ENCODE results near the gene INSIG2. TPM values are rescaled to one million over a fixed set of nuclear protein-coding genes. Genes with fewer than 3 reads are reported as not detected.

Gene INSIG2
- total RNA-seq, 2 experiments from 2014 or later: 23.5 to 56.4 TPM

DNA sequence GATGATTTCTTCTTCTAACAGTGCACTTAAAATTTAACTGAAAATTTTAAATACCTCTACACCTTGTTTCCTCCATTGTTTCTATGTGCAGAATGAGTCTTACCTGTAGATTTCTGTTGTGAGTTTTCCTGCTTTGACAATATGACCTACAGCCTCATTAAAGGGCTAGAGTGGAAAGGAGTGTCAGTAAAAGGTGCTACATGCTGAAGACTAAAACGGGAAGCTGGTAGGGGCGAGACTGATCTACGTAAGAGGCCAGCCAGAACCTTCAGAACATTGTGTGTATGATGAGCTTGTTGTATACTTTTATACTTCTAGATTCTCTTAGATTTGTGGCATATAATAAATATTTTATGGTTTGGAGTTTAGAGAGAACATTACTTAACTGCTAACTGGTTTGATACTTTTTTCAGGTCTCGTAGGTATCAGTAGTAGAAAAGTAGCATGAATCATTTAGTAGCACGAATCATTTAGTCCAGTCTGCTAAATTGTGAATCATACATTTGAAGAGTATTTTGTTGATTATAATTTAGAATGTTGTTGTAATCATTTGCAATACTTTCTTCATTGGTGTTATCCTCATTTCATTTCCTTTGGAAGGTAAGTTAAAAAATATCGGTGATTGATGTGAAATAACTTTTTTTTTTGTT is 14.3 kb downstream of the INSIG2 start:
- H3K9me3 Mint-ChIP-seq (ENCODE audit: low read depth): no peaks in the 10 kb centered on the region
- peak; percentile 80 for ATAC-seq
- peaks cover 65% of the 10 kb centered on the region for H3K36me3 Mint-ChIP-seq (ENCODE audit: low read depth)
- ChIA-PET CTCF (interaction anchor here (0.6 to 0.7 kb wide), 3 partner anchors 70 to 113 kb away, joined by 3 to 4 read pairs (median 3); no protein-coding TSS in a partner anchor), POLR2A (interaction anchor here (0.6 to 1.0 kb wide), 2 partner anchors 14 to 70 kb away, joined by 3 read pairs; partner anchors contain the start of gene INSIG2)
- peaks cover 38% of the 10 kb centered on the region for H3K4me1 Mint-ChIP-seq
- H3K27me3 Mint-ChIP-seq: no peaks in the 10 kb centered on the region
- H3K27ac Mint-ChIP-seq: peak overlapping the region; percentile 5
- no peak for DNase-seq
- no peak overlapping the region for H3K4me3 Mint-ChIP-seq
- intact Hi-C loops (cut with DNase I, micrococcal nuclease): loop anchor here in 1 of 2 experiments (5.0 kb wide), 1 partner anchor 85 kb away; no protein-coding TSS in a partner anchor

DNA sequence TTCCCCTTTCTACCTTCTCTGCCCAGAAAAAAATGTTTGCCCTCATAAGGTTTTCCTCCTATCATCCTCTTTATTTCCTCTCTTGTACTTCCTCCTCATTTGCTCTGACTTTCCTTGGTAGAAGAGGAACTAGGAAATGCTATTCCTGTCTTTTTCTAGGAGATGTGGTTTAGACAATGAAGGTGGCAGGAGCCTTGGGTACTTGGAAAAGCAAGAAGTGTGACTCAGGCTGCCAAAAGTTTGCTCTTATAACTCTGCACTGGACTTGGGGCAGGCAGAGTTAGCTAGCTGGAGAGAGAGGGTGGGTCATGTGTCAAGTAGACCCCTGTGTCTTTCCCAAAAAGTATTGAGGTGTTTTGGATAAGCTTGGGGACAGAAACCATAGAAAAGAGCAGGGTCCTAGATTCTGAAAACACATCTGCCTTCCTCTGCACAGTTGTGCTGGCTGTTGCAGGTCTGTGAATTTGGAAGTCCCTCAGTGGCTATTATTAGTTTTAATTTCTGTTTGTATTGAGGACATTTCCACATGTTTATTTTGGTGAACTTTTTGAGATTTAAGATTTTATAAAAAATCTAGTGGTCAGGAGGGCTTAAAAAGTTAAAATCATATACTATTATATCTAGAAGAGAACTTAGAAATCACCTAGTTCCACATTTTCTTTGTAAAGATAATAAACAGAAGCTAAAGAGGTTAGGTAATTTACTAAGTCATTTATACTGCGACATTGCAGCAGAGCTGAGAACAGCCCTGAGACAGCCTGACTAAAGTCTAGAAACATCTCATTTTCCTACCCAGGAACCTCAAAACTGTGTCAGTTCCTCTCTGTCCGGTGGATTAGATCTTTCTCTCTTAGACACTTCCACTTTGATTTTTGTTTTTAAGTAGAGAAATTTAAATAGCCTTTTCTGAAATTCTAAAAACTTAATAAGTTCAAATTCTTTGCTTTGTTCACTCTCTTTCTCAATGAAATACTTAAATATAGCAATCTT is 16.0 kb downstream of the INSIG2 start:
- intact Hi-C loops (cut with DNase I, micrococcal nuclease): loop anchor here (2.0 to 5.0 kb wide), 2 partner anchors 15 to 83 kb away; partner anchors contain the start of gene INSIG2 (in 1 of the 2)
- no peak overlapping the region for H3K27ac Mint-ChIP-seq
- CTCF ChIA-PET: interaction anchor here (0.7 to 1.0 kb wide), 3 partner anchors 59 to 118 kb away, joined by 3 to 4 read pairs (median 3); no protein-coding TSS in a partner anchor
- H3K4me3 Mint-ChIP-seq: no peak overlapping the region
- peaks cover 34% of the 10 kb centered on the region for H3K4me1 Mint-ChIP-seq
- no peaks in the 10 kb centered on the region for H3K9me3 Mint-ChIP-seq (ENCODE audit: low read depth)
- ATAC-seq (peak; percentile 78), DNase-seq (no peak)
- H3K36me3 Mint-ChIP-seq (ENCODE audit: low read depth): peaks cover 68% of the 10 kb centered on the region
- POLR2A ChIA-PET: no interaction called here
- H3K27me3 Mint-ChIP-seq: no peaks in the 10 kb centered on the region

DNA sequence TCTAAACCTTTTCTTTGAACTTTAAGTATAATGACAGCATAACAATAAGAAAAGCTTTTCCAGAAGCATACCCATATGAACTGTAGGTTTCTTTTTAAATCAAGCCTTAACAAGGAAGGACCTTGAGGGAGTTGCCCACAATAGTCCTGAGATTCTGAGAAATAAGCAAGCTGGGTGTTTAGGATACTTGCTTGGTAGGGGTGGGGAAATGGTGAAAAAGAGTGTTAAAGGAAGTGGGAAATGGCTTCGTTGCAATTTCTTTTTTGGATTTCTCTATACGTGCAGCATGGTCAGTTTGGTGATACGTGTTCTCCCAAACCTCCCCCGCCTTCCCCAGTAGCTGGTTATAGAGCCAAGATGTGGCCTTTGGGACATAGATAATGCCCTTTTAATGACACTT is 17.2 kb downstream of the INSIG2 start:
- H3K4me3 Mint-ChIP-seq: no peak overlapping the region
- no peaks in the 10 kb centered on the region for H3K27me3 Mint-ChIP-seq
- intact Hi-C loops (cut with DNase I, micrococcal nuclease): loop anchor here in 1 of 2 experiments (2.0 kb wide), 1 partner anchor 17 kb away; the partner anchor contains the start of gene INSIG2
- H3K36me3 Mint-ChIP-seq (ENCODE audit: low read depth): peaks cover 70% of the 10 kb centered on the region
- no peaks in the 10 kb centered on the region for H3K9me3 Mint-ChIP-seq (ENCODE audit: low read depth)
- no peak overlapping the region for H3K27ac Mint-ChIP-seq
- DNase-seq (no peak), ATAC-seq (no peak)
- peaks cover 32% of the 10 kb centered on the region for H3K4me1 Mint-ChIP-seq
- CTCF ChIA-PET: no interaction called here
- POLR2A ChIA-PET: no interaction called here

DNA sequence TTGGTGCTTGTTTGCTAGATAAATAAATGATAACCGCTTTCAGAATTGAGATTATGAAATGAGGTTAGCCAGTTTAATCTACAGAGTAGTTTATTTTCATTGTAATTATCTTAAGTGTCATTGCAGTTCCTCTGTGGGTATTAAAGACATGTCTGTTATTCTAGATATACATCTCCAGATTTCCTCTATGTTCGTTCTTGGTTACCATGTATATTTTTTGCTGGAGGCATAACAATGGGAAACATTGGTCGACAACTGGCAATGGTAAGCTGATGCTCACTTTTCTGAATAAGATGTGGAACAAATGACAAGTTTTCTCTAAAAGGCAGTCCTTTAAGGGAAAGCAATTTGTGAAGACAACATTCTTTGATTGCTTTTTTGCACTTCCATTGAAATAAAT is 18.7 kb downstream of the INSIG2 start:
- Mint-ChIP-seq H3K27me3 (no peaks in the 10 kb centered on the region), H3K27ac (no peak overlapping the region), H3K9me3 (ENCODE audit: low read depth) (no peaks in the 10 kb centered on the region), H3K36me3 (ENCODE audit: low read depth) (peaks cover 71% of the 10 kb centered on the region), H3K4me1 (peaks cover 29% of the 10 kb centered on the region), H3K4me3 (no peak overlapping the region)
- POLR2A ChIA-PET: no interaction called here
- intact Hi-C loops (cut with DNase I, micrococcal nuclease): no loop called here
- DNase-seq: no peak
- CTCF ChIA-PET: no interaction called here
- ATAC-seq: no peak

DNA sequence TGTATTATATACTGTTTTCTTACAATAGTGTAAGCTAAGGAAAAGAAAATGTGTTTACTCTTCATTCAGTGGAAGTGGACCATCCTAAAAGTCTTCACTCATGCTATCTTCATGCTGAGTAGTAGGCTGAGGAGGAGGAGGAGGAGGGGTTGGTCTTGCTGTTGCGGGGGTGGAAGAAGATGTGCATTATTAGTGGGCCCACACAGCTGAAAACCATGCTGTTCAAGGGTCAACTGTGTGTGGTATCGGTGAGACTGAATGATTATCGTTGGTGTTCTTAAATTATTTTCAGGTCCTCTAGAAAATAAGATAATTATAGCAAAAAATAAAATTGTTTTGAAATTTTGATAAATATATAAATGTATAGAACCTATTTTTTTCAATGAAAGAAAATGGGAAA is 22.0 kb downstream of the INSIG2 start:
- peaks cover 52% of the 10 kb centered on the region for H3K36me3 Mint-ChIP-seq (ENCODE audit: low read depth)
- H3K4me3 Mint-ChIP-seq: no peak overlapping the region
- ATAC-seq (no peak), DNase-seq (no peak)
- CTCF ChIA-PET: no interaction called here
- H3K9me3 Mint-ChIP-seq (ENCODE audit: low read depth): no peaks in the 10 kb centered on the region
- POLR2A ChIA-PET: no interaction called here
- H3K27me3 Mint-ChIP-seq: no peaks in the 10 kb centered on the region
- no peak overlapping the region for H3K27ac Mint-ChIP-seq
- intact Hi-C loops (cut with DNase I, micrococcal nuclease): no loop called here
- H3K4me1 Mint-ChIP-seq: peaks cover 10% of the 10 kb centered on the region

DNA sequence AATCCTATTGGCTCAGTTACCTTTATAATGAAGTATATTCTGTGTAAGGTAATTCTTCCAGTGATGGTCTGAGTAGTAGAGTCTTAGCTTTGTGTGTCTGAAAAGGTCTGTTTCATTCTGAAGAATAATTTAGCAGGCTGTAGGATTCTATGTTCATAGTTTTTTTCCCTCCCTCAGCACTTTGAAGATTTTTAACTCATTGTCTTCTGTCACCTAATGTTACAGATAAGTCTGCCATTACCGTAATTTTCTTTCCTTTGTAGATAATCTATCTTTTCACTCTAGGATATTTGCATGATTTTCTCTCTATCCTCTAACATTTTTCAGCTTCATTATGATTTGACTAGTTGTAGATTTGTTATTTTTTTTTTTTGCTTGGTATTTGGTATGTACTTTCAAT is 22.7 kb downstream of the INSIG2 start:
- intact Hi-C loops (cut with DNase I, micrococcal nuclease): no loop called here
- DNase-seq (no peak), ATAC-seq (no peak)
- no peak overlapping the region for H3K4me3 Mint-ChIP-seq
- no peaks in the 10 kb centered on the region for H3K27me3 Mint-ChIP-seq
- ChIA-PET CTCF (no interaction called here), POLR2A (no interaction called here)
- H3K27ac Mint-ChIP-seq: no peak overlapping the region
- peaks cover 10% of the 10 kb centered on the region for H3K4me1 Mint-ChIP-seq
- peaks cover 45% of the 10 kb centered on the region for H3K36me3 Mint-ChIP-seq (ENCODE audit: low read depth)
- no peaks in the 10 kb centered on the region for H3K9me3 Mint-ChIP-seq (ENCODE audit: low read depth)

DNA sequence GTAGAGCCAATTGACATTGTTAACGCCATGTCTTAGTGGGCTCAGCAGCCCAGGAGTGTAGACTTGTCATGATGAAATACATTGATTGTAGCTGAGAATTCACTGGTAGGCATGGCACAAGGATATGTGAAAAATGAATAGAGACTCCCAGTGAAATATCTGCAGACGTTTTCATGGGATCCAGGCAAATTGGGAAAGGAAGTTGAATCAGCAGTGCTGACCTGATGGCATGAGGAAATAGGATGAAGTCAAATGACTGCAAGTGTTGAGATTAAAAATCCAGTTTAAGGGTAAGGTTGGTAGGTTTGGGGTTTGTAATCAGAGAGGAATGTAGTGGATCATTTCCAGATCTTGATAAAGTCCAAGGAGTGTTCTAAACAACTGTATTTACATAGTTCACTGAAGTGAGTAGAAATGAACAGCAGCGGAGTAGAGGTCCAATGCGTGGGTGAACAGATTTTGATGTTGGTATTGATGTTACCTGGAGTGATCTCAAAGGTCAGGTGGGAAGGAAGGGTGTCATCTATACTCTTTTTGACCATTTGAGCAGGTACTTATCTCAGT is 24.6 kb downstream of the INSIG2 start:
- DNase-seq (no peak), ATAC-seq (no peak)
- Mint-ChIP-seq H3K27ac (peak overlapping the region; percentile 27), H3K4me1 (peaks cover 10% of the 10 kb centered on the region), H3K4me3 (no peak overlapping the region), H3K9me3 (ENCODE audit: low read depth) (no peaks in the 10 kb centered on the region), H3K36me3 (ENCODE audit: low read depth) (peaks cover 31% of the 10 kb centered on the region), H3K27me3 (no peaks in the 10 kb centered on the region)
- CTCF ChIA-PET: no interaction called here
- POLR2A ChIA-PET: no interaction called here
- intact Hi-C loops (cut with DNase I, micrococcal nuclease): no loop called here

DNA sequence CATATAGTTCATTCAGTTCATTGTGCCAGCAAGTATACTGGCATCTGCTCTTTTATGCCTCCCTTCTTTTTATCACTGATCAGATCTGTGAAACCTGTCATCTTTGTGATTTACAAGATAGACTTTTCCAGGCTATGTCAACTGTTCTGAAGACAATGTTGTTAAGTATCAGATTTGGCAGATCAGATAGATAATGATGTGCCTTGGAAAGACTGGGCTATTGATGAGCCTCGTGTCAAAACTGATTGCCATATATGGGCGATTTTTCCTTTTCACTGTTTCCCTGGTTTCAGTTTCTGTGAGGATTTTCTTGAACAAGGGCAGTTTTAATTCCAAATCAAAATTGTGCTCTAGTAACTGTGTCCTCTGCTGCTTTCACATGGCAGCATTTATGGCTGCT is 26.6 kb downstream of the INSIG2 start:
- POLR2A ChIA-PET: no interaction called here
- CTCF ChIA-PET: interaction anchor here (0.9 to 1.2 kb wide), 2 partner anchors 19 to 107 kb away, joined by 3 to 4 read pairs; no protein-coding TSS in a partner anchor
- ATAC-seq: no peak

DNA sequence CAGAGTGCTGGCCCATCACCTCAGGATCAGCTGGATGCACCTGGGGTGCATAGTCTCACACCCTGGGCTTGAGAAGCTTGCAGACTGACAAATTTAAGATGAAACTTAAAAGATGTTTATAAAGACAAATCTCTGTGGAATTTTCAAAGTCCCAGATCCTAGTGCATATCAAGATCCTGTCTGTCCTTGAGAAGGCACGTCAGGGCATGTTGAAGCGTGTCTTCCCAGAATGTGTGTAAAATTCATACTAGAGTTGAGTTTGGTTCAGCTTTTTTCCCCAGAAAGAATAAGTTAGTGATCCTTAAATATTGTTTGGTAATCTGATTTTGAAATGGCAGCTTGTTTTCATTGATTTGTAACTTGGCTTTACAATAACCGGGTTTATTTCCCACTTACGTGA is 27.5 kb downstream of the INSIG2 start:
- H3K36me3 Mint-ChIP-seq (ENCODE audit: low read depth): peaks cover 13% of the 10 kb centered on the region
- no peaks in the 10 kb centered on the region for H3K27me3 Mint-ChIP-seq
- H3K9me3 Mint-ChIP-seq (ENCODE audit: low read depth): no peaks in the 10 kb centered on the region
- POLR2A ChIA-PET: no interaction called here
- no peak overlapping the region for H3K27ac Mint-ChIP-seq
- no peak overlapping the region for H3K4me3 Mint-ChIP-seq
- ATAC-seq (no peak), DNase-seq (no peak)
- peaks cover 6% of the 10 kb centered on the region for H3K4me1 Mint-ChIP-seq
- intact Hi-C loops (cut with DNase I, micrococcal nuclease): no loop called here
- CTCF ChIA-PET: no interaction called here

More for the DNA sequence above, 26.6 kb downstream of the INSIG2 start:
- DNase-seq: no peak
- H3K4me3 Mint-ChIP-seq: no peak overlapping the region
- H3K27ac Mint-ChIP-seq: peak overlapping the region; percentile 44
- H3K27me3 Mint-ChIP-seq: no peaks in the 10 kb centered on the region
- H3K9me3 Mint-ChIP-seq (ENCODE audit: low read depth): no peaks in the 10 kb centered on the region
- H3K36me3 Mint-ChIP-seq (ENCODE audit: low read depth): peaks cover 18% of the 10 kb centered on the region
- intact Hi-C loops (cut with DNase I, micrococcal nuclease): no loop called here
- H3K4me1 Mint-ChIP-seq: peaks cover 6% of the 10 kb centered on the region

DNA sequence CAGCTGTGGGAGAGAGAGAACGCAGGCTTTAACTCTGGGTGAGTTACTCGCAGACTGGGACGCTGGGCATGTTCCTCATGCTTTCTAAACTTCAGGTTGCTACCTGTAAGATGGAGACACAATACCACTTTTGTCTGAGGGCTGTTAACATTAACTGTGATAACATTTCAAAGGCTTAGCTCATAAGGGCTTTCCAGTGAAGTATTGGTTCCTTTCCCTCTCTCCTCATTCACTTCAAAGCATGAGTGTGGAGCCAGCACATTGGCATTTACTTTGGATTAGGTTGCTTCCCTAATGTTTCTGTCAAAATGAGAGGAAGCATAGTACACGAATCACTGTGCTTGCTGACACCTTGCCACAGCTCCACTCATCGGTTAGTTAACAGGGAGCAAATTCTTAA is 30.2 kb downstream of the INSIG2 start:
- POLR2A ChIA-PET: no interaction called here
- no peak overlapping the region for H3K4me3 Mint-ChIP-seq
- no peak overlapping the region for H3K27ac Mint-ChIP-seq
- H3K36me3 Mint-ChIP-seq (ENCODE audit: low read depth): no peaks in the 10 kb centered on the region
- intact Hi-C loops (cut with DNase I, micrococcal nuclease): no loop called here
- no peak for ATAC-seq
- peaks cover 4% of the 10 kb centered on the region for H3K4me1 Mint-ChIP-seq
- no peaks in the 10 kb centered on the region for H3K27me3 Mint-ChIP-seq
- no peaks in the 10 kb centered on the region for H3K9me3 Mint-ChIP-seq (ENCODE audit: low read depth)
- CTCF ChIA-PET: no interaction called here
- DNase-seq: no peak

DNA sequence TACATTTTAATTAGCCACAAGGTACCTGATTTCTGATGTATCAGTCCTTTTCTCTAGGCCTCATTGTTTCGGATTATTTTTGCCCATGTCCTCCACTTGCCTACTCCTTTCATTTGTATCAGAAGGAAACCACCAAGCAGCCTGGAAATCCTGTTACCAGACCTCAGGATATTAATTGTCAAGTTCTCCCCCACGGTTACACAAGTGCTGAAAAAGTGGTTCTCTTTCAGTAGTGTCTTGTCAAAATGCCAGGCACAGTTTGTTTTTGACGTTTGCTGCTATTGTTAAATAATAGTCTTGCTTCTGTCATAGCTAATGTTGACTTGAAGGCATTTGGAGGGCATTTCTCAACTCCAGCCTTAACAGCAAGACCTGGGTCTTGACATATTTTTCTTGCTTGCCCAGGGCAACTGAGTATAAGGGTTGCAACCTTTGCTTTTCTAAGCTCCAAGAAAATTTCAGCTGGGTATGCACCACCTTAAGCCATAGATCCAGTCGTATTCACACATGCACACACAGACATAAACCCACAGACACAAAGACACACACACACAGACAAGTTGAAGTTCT is 31.0 kb downstream of the INSIG2 start:
- Mint-ChIP-seq H3K4me3 (no peak overlapping the region), H3K27ac (no peak overlapping the region), H3K9me3 (ENCODE audit: low read depth) (no peaks in the 10 kb centered on the region), H3K36me3 (ENCODE audit: low read depth) (no peaks in the 10 kb centered on the region), H3K4me1 (peaks cover 2% of the 10 kb centered on the region), H3K27me3 (no peaks in the 10 kb centered on the region)
- ChIA-PET CTCF (no interaction called here), POLR2A (no interaction called here)
- ATAC-seq: no peak
- intact Hi-C loops (cut with DNase I, micrococcal nuclease): no loop called here
- no peak for DNase-seq

All from activated CD4-positive, alpha-beta T cell treated with anti-CD3 and anti-CD28 coated beads for 36 hours (primary cell).